Measurements from ENCODE around the gene ADRA2C. TPM values are rescaled to one million over a fixed set of nuclear protein-coding genes. Genes with fewer than 3 reads are reported as not detected.
"Not testable (repeated sequence)": the region's sequence is repeated elsewhere in the genome, so short reads cannot be mapped to it uniquely, and the experiment has no call there.

ADRA2C gene
- total RNA-seq, 1 donor from 2014 or later: 0.32 TPM

DNA sequence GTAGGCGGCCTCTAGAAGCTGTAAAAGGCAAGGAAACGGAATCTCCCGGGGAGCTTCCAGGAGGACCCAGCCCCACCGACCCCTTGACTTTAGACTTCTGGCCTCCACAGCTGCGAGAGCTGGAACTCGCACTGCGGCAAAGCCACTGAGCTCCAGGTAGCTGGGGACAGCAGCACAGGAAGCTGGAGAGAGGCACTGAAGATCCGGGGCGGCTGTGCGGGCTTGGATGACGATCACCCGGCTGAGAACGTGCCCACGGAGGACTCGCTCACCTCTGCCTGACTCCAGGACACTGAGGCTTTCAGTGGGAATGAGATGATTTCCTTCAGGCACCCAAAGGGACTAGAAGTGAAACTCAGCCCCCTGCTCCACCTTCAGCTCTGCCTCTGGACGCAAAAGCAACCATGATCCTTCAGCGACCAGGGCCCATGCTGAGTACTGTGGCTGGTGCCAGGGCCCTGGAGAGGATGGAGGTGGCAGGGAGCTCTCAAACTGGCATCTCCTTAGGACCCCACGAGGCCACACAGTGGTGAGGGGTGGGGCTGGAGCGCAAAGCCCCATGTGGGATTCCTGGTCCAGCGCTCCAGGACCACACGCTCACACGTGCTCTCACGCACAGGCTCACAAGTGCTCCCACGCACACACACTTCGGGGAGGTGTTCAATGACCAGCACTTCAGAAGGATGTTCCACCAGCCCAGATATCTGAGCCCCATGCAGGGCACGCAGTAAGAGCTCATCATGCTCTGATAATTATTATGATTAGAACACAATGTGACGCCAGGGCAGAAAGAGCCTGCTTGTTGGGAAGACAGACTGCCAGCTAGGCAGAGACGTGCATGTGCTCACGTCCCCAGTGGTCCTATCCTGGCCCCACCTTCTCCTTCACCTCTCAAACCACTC is 47.2 kb downstream of the ADRA2C start:
- no peak overlapping the region for H3K27ac Mint-ChIP-seq (ENCODE audit: unreplicated experiment)
- no peaks in the 10 kb centered on the region for H3K4me1 Mint-ChIP-seq (ENCODE audit: unreplicated experiment)
- peaks cover 6% of the 10 kb centered on the region for H3K27me3 Mint-ChIP-seq (ENCODE audit: unreplicated experiment)
- DNase-seq (ENCODE audit: extremely low spot score, unreplicated experiment): no peak
- H3K9me3 Mint-ChIP-seq (ENCODE audit: unreplicated experiment): no peaks in the 10 kb centered on the region
- H3K36me3 Mint-ChIP-seq (ENCODE audit: unreplicated experiment): no peaks in the 10 kb centered on the region
- H3K4me3 Mint-ChIP-seq (ENCODE audit: unreplicated experiment): no peak overlapping the region
- TF ChIP-seq, protein P1, sequence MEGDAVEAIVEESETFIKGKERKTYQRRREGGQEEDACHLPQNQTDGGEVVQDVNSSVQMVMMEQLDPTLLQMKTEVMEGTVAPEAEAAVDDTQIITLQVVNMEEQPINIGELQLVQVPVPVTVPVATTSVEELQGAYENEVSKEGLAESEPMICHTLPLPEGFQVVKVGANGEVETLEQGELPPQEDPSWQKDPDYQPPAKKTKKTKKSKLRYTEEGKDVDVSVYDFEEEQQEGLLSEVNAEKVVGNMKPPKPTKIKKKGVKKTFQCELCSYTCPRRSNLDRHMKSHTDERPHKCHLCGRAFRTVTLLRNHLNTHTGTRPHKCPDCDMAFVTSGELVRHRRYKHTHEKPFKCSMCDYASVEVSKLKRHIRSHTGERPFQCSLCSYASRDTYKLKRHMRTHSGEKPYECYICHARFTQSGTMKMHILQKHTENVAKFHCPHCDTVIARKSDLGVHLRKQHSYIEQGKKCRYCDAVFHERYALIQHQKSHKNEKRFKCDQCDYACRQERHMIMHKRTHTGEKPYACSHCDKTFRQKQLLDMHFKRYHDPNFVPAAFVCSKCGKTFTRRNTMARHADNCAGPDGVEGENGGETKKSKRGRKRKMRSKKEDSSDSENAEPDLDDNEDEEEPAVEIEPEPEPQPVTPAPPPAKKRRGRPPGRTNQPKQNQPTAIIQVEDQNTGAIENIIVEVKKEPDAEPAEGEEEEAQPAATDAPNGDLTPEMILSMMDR (IDR thresholded peaks at IDR 0.05): no peak

DNA sequence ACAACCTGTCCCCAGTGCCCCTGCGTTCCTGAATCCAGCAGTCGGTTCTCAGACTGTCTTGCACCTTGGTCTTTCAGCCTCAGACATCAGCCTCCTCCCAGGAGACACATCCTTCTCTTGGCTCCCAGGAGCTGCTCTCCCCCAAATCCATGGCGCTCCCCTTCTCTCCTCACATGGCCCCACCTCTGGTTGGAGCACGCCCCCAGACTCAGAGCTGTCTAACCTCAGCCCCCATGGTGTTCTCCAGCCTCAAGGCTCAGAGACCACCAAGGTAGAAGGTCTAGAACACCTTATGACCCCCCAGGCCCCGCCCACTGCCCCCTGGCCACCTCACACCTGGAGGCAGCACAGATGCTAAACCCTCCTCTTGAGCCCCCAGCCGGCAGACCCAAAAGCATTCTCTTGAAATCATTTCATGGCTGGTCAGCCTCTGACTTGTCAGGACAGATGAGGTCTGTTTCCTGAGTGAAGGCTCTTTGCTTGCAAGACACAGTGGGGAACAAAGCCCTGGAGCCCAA is 47.9 kb downstream of the ADRA2C start:
- no peak for DNase-seq (ENCODE audit: extremely low spot score, unreplicated experiment)
- Mint-ChIP-seq H3K27ac (ENCODE audit: unreplicated experiment) (no peak overlapping the region), H3K4me3 (ENCODE audit: unreplicated experiment) (no peak overlapping the region), H3K9me3 (ENCODE audit: unreplicated experiment) (no peaks in the 10 kb centered on the region), H3K27me3 (ENCODE audit: unreplicated experiment) (peaks cover 2% of the 10 kb centered on the region), H3K4me1 (ENCODE audit: unreplicated experiment) (no peaks in the 10 kb centered on the region), H3K36me3 (ENCODE audit: unreplicated experiment) (no peaks in the 10 kb centered on the region)
- TF ChIP-seq, protein P1 (IDR thresholded peaks at IDR 0.05): no peak

DNA sequence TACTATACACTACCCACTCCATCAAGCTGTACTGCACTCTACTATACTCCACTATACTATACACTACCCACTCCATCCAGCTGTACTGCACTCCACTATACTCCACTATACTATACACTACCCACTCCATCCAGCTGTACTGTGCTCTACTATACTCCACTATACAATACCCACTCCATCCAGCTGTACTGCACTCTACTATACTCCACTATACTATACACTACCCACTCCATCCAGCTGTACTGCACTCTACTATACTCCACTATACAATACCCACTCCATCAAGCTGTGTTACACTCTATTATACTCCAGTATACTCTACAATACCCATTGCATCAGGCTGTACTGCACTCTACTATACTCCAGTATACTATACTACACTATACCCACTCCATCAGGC is 48.7 kb downstream of the ADRA2C start:
- not testable (repeated sequence) for H3K4me3 Mint-ChIP-seq (ENCODE audit: unreplicated experiment); H3K27ac Mint-ChIP-seq (ENCODE audit: unreplicated experiment); DNase-seq (ENCODE audit: extremely low spot score, unreplicated experiment); H3K9me3 Mint-ChIP-seq (ENCODE audit: unreplicated experiment); H3K36me3 Mint-ChIP-seq (ENCODE audit: unreplicated experiment); H3K27me3 Mint-ChIP-seq (ENCODE audit: unreplicated experiment); H3K4me1 Mint-ChIP-seq (ENCODE audit: unreplicated experiment)

GRCh38 chr4:3816256-3816825 is 50.2 kb downstream of the ADRA2C start:
- Mint-ChIP-seq H3K27ac (ENCODE audit: unreplicated experiment) (no peak overlapping the region), H3K4me3 (ENCODE audit: unreplicated experiment) (no peak overlapping the region), H3K36me3 (ENCODE audit: unreplicated experiment) (no peaks in the 10 kb centered on the region), H3K9me3 (ENCODE audit: unreplicated experiment) (no peaks in the 10 kb centered on the region), H3K4me1 (ENCODE audit: unreplicated experiment) (no peaks in the 10 kb centered on the region), H3K27me3 (ENCODE audit: unreplicated experiment) (peaks cover 3% of the 10 kb centered on the region)
- no peak for DNase-seq (ENCODE audit: extremely low spot score, unreplicated experiment)
- TF ChIP-seq, protein P1 (IDR thresholded peaks at IDR 0.05): no peak

GRCh38 chr4:3816983-3817960 is 51.1 kb downstream of the ADRA2C start:
- Mint-ChIP-seq H3K36me3 (ENCODE audit: unreplicated experiment) (no peaks in the 10 kb centered on the region), H3K27ac (ENCODE audit: unreplicated experiment) (no peak overlapping the region), H3K9me3 (ENCODE audit: unreplicated experiment) (no peaks in the 10 kb centered on the region), H3K4me3 (ENCODE audit: unreplicated experiment) (no peak overlapping the region), H3K27me3 (ENCODE audit: unreplicated experiment) (peaks cover 3% of the 10 kb centered on the region), H3K4me1 (ENCODE audit: unreplicated experiment) (peaks cover 5% of the 10 kb centered on the region)
- TF ChIP-seq, protein P1 (IDR thresholded peaks at IDR 0.05): no peak
- no peak for DNase-seq (ENCODE audit: extremely low spot score, unreplicated experiment)

Measured in osteocyte (in vitro differentiated cells).